K562 (cell line): Measurements from ENCODE around the gene GEMIN4.

Experiments
- BRF2 ChIP-seq: IDR thresholded peaks from 3 replicates; pipeline ENCODE4 v1.6.1; 2011; ENCODE audit warnings: borderline replicate concordance, mild to moderate bottlenecking; ENCODE audit not compliant: insufficient read length, insufficient read depth
- CEBPZ ChIP-seq: fragments of 150-350 bp; IDR thresholded peaks from 2 replicates; pipeline ENCODE4 v1.6.1; 2014; ENCODE audit warnings: low read depth, mild to moderate bottlenecking, low read length, borderline replicate concordance
- CTCF ChIP-seq, 3 experiments: IDR thresholded peaks in 2 of 3; conservative IDR thresholded peaks in 1 of 3; 2 replicates each; pipeline ENCODE4 v1.5.1; 2011 to 2012; ENCODE audit warnings: low read length in 3 of 3, mild to moderate bottlenecking in 3 of 3, control low read depth in 2 of 3, improper control_type of control experiment in 1 of 3, inconsistent platforms in 1 of 3, low read depth in 1 of 3, mixed read lengths in 1 of 3, moderate library complexity in 1 of 3; ENCODE audit not compliant: insufficient read depth in 2 of 3
- FOXK1 ChIP-seq: sonication (generic); formaldehyde crosslinking; IDR thresholded peaks from 2 replicates; pipeline ENCODE4 v1.8.0; 2022; ENCODE audit warnings: missing genetic modification reagents, mild to moderate bottlenecking, borderline replicate concordance
- NFRKB ChIP-seq: fragments of 450-650 bp; IDR thresholded peaks from 2 replicates; pipeline ENCODE4 v1.6.1; 2016; ENCODE audit warnings: low read depth
- POLR2A ChIP-seq: fragments of 450-650 bp; conservative IDR thresholded peaks from 2 replicates; pipeline ENCODE4 v1.6.1; 2016
- PTBP1 ChIP-seq: fragments of 200-400 bp; formaldehyde crosslinking; IDR thresholded peaks from 2 replicates; pipeline ENCODE4 v1.6.1; 2017; ENCODE audit warnings: low read depth, low read length
- RB1 ChIP-seq: fragments of 450-650 bp; IDR thresholded peaks from 2 replicates; pipeline ENCODE4 v1.6.1; 2017; ENCODE audit warnings: low read depth, mild to moderate bottlenecking
- RFX5 ChIP-seq: IDR thresholded peaks from 2 replicates; pipeline ENCODE4 v1.6.1; 2011; ENCODE audit warnings: low read depth, mild to moderate bottlenecking, improper control_type of control experiment, low read length
- TRIM28 ChIP-seq: fragments of 450-650 bp; IDR thresholded peaks from 2 replicates; pipeline ENCODE4 v1.6.1; 2017
- ZNF263 ChIP-seq: sonication (generic); formaldehyde crosslinking; IDR thresholded peaks from 2 replicates; pipeline ENCODE4 v1.8.0; 2022; ENCODE audit warnings: mild to moderate bottlenecking, missing genetic modification reagents, borderline replicate concordance
- ZNF780A ChIP-seq: fragments of 250-450 bp; sonication (Bioruptor Pico); IDR thresholded peaks from 2 replicates; pipeline ENCODE4 v1.5.0; 2021; ENCODE audit warnings: mild to moderate bottlenecking
- TF ChIP-seq, protein P1 (sequence below), 2 experiments: fragments of 450-650 bp in 1 of 2; IDR thresholded peaks; 2 replicates each; pipeline ENCODE4 v1.6.1; 2011 to 2017; ENCODE audit warnings: low read depth in 2 of 2, antibody characterized with exemption in 1 of 2, borderline replicate concordance in 1 of 2, low read length in 1 of 2, mild to moderate bottlenecking in 1 of 2, mixed read lengths in 1 of 2; ENCODE audit not compliant: control insufficient read depth in 1 of 2

DNA sequence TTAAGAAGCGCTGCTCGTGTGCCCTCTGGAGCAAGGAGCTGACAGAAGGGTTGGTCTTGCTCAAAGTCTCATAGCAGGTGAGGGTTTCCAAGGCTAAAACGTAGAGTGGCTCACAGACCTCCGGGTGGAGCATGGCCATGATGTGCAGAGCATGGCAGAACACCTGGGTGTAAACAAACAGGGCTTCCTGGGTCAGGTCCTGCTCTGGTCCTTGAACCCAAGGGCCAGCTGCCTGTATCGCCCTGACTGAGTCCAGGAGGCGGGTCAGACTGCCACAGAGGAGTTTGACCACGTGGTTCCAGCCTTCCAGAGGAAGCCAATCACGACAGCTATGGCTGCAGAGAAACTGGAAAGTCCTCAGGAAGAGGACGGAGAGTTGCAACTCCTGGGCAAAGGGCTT, 7.1 kb downstream of the GEMIN4 start:
- TF ChIP-seq, protein P1, sequence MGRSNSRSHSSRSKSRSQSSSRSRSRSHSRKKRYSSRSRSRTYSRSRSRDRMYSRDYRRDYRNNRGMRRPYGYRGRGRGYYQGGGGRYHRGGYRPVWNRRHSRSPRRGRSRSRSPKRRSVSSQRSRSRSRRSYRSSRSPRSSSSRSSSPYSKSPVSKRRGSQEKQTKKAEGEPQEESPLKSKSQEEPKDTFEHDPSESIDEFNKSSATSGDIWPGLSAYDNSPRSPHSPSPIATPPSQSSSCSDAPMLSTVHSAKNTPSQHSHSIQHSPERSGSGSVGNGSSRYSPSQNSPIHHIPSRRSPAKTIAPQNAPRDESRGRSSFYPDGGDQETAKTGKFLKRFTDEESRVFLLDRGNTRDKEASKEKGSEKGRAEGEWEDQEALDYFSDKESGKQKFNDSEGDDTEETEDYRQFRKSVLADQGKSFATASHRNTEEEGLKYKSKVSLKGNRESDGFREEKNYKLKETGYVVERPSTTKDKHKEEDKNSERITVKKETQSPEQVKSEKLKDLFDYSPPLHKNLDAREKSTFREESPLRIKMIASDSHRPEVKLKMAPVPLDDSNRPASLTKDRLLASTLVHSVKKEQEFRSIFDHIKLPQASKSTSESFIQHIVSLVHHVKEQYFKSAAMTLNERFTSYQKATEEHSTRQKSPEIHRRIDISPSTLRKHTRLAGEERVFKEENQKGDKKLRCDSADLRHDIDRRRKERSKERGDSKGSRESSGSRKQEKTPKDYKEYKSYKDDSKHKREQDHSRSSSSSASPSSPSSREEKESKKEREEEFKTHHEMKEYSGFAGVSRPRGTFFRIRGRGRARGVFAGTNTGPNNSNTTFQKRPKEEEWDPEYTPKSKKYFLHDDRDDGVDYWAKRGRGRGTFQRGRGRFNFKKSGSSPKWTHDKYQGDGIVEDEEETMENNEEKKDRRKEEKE (IDR thresholded peaks at IDR 0.05; ENCODE audit: borderline replicate concordance in 1 of 2, control insufficient read depth in 1 of 2, low read depth in 2 of 2, low read length in 1 of 2), result no peak
- TF ChIP-seq FOXK1 (CRISPR knock-in tag) (no peak), RB1 (no peak), NFRKB (no peak), CTCF (IDR thresholded peaks at IDR 0.05 in 2 of 3, conservative IDR thresholded peaks at IDR 0.05 in 1 of 3; ENCODE audit: insufficient read depth in 2 of 3, low read depth in 1 of 3, low read length in 3 of 3) (no peak), ZNF263 (CRISPR knock-in tag) (no peak), BRF2 (no peak), RFX5 (no peak), ZNF780A (CRISPR knock-in tag) (no peak), POLR2A (no peak), CEBPZ (no peak), PTBP1 (no peak), TRIM28 (no peak)
